Smooth muscle cell (in vitro differentiated cells): Measurements from ENCODE around the gene GSDMA. TPM values are rescaled to one million over a fixed set of nuclear protein-coding genes. Genes with fewer than 3 reads are reported as not detected.

Experiments
- DNase-seq: peaks from one replicate; lab custom pipeline; 2025; ENCODE audit not compliant: unreplicated experiment; lab: John Stamatoyannopoulos, UW
- H2AFZ ChIP-seq: fragments of 200-600 bp; sonication (generic); 2 replicates; pipeline ENCODE4 v1.6.0; 2016; ENCODE audit warnings: antibody characterized with exemption, low read depth, mild to moderate bottlenecking
- H3F3A ChIP-seq: fragments of 200-600 bp; sonication (generic); 2 replicates; pipeline ENCODE4 v1.6.0; 2017; ENCODE audit warnings: antibody characterized with exemption, low read depth
- H3K27ac ChIP-seq: fragments of 200-600 bp; sonication (generic); 2 replicates; pipeline ENCODE4 v1.5.1; 2016; ENCODE audit warnings: low read depth, mild to moderate bottlenecking
- H3K27me3 ChIP-seq: fragments of 200-600 bp; sonication (generic); 2 replicates; pipeline ENCODE4 v1.6.1; 2016; ENCODE audit warnings: low read depth, mild to moderate bottlenecking
- H3K36me3 ChIP-seq: fragments of 200-600 bp; sonication (generic); 2 replicates; pipeline ENCODE4 v1.5.1; 2016; ENCODE audit warnings: low read depth
- H3K4me1 ChIP-seq: fragments of 200-600 bp; sonication (generic); 2 replicates; pipeline ENCODE4 v1.5.1; 2016; ENCODE audit warnings: low read depth
- H3K4me2 ChIP-seq: fragments of 200-600 bp; sonication (generic); 2 replicates; pipeline ENCODE4 v1.6.0; 2016; ENCODE audit warnings: mild to moderate bottlenecking
- H3K4me3 ChIP-seq: fragments of 200-600 bp; sonication (generic); 2 replicates; pipeline ENCODE4 v1.5.1; 2016; ENCODE audit warnings: mild to moderate bottlenecking
- H3K79me2 ChIP-seq: fragments of 200-600 bp; sonication (generic); 2 replicates; pipeline ENCODE4 v1.6.0; 2016; ENCODE audit warnings: low read depth, mild to moderate bottlenecking
- H3K9ac ChIP-seq: fragments of 200-600 bp; sonication (generic); 2 replicates; pipeline ENCODE4 v1.6.0; 2016; ENCODE audit warnings: low read depth
- H3K9me3 ChIP-seq: fragments of 200-600 bp; sonication (generic); replicated peaks from 2 replicates; pipeline ENCODE4 v1.5.1; 2016; ENCODE audit warnings: low read depth
- H4K20me1 ChIP-seq: fragments of 200-600 bp; sonication (generic); 2 replicates; pipeline ENCODE4 v1.6.0; 2016; ENCODE audit warnings: low read depth
- WGBS: methylation state at CpG from one replicate; pipeline ENCODE4 v1.1.7; 2016; ENCODE audit warnings: low lambda C conversion rate; 5-methylcytosine and 5-hydroxymethylcytosine counted together
- polyA plus RNA-seq: library from polyadenylated mRNA; unstranded; fragments of >200 nt; fragmentation: Nextera tagmentation; extraction: Ambion mirVana; gene quantifications from 2 replicates; pipeline ENCODE4 v1.2.1, GENCODE V29; 2016
- total RNA-seq: library from RNA; depleted of rRNA; stranded (reverse); fragments of >200 nt; gene quantifications from 2 replicates; pipeline ENCODE4 v1.2.3, GENCODE V29; 2014
- TF ChIP-seq, protein P1 (sequence below): fragments of 200-600 bp; sonication (generic); IDR thresholded peaks from 2 replicates; pipeline ENCODE4 v1.5.1; 2017; ENCODE audit warnings: borderline replicate concordance, mild to moderate bottlenecking, antibody characterized with exemption; ENCODE audit not compliant: insufficient read depth, poor library complexity, severe bottlenecking

Gene GSDMA
- total and polyA plus RNA-seq, 2 experiments from 2014 or later, result 0.31 to 0.50 TPM

DNA sequence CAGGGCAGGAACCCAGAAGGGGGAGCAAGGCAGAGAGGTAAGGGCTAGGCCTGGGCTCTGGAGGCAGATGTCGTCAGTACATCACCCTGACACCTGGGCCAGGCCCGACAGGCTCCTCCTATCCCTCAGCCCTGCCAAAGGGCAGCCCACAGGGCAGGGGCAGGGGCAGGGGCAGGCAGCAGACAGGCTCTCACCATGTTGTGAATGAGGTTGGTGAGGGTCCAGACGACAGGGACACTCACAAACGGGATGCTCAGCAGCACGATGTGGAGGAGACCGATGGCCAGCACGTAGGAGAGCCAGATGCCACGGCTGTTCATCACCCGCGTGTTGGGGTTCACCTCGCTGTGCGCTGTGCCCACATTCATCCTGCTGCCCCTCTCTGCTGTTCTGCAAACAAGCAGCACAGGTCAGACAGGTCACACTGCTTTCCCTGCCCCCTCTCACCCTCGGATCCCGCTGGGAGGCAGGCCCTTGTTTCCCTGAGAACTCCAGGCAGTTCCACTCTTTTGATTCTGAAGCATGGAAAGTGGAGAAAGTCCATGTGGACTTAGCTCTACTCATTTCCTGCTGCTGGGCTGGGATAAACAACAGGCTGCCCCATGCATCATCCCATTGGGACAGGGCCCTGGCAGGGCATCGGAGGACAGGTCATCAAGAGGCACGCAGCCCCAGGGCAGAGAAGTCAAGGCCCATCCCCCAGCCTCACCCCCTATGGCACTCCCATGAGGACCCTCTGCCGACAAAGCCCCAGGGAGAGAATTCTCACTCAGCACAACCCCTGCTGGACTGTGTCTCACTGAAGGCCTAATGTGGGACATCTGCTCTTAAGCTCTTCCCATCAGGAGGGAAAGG, 38.7 kb upstream of the GSDMA start:
- H3K79me2 ChIP-seq, result peaks cover 30% of the 10 kb centered on the region
- H3K9me3 ChIP-seq, result no peaks in the 10 kb centered on the region
- no peak overlapping the region for H3K4me2 ChIP-seq
- no peak for DNase-seq
- H2AFZ ChIP-seq, result no peak overlapping the region
- TF ChIP-seq, protein P1, sequence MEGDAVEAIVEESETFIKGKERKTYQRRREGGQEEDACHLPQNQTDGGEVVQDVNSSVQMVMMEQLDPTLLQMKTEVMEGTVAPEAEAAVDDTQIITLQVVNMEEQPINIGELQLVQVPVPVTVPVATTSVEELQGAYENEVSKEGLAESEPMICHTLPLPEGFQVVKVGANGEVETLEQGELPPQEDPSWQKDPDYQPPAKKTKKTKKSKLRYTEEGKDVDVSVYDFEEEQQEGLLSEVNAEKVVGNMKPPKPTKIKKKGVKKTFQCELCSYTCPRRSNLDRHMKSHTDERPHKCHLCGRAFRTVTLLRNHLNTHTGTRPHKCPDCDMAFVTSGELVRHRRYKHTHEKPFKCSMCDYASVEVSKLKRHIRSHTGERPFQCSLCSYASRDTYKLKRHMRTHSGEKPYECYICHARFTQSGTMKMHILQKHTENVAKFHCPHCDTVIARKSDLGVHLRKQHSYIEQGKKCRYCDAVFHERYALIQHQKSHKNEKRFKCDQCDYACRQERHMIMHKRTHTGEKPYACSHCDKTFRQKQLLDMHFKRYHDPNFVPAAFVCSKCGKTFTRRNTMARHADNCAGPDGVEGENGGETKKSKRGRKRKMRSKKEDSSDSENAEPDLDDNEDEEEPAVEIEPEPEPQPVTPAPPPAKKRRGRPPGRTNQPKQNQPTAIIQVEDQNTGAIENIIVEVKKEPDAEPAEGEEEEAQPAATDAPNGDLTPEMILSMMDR, result no peak
- H4K20me1 ChIP-seq, result peaks cover 40% of the 10 kb centered on the region
- H3K36me3 ChIP-seq, result no peaks in the 10 kb centered on the region
- H3F3A ChIP-seq, result peaks cover 7% of the 10 kb centered on the region
- no peaks in the 10 kb centered on the region for H3K27me3 ChIP-seq
- no peak overlapping the region for H3K27ac ChIP-seq
- H3K4me3 ChIP-seq, result no peak overlapping the region
- 85% methylated on average over 17 of the region's 17 CpGs for WGBS
- H3K9ac ChIP-seq, result no peak overlapping the region
- H3K4me1 ChIP-seq, result peaks cover 25% of the 10 kb centered on the region

DNA sequence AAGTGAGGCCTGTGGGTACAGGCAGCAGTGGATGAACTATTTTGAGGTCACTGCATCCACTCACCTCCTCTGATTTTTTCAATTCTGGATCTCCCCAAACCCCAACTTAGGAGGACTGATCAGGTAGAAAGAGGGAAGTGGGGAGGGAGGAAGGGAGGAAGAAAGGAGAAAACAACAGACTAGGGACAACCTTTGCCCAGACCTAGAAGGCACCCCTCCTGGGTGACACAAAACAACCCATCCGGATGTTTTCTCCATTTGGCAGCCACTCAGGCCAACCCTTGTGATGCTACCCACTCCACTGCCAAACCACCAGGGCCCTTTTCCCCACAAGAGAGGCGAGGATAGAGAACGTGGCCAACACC, 38.1 kb upstream of the GSDMA start:
- H3K9ac ChIP-seq, result no peak overlapping the region
- H3K79me2 ChIP-seq, result peaks cover 30% of the 10 kb centered on the region

DNA sequence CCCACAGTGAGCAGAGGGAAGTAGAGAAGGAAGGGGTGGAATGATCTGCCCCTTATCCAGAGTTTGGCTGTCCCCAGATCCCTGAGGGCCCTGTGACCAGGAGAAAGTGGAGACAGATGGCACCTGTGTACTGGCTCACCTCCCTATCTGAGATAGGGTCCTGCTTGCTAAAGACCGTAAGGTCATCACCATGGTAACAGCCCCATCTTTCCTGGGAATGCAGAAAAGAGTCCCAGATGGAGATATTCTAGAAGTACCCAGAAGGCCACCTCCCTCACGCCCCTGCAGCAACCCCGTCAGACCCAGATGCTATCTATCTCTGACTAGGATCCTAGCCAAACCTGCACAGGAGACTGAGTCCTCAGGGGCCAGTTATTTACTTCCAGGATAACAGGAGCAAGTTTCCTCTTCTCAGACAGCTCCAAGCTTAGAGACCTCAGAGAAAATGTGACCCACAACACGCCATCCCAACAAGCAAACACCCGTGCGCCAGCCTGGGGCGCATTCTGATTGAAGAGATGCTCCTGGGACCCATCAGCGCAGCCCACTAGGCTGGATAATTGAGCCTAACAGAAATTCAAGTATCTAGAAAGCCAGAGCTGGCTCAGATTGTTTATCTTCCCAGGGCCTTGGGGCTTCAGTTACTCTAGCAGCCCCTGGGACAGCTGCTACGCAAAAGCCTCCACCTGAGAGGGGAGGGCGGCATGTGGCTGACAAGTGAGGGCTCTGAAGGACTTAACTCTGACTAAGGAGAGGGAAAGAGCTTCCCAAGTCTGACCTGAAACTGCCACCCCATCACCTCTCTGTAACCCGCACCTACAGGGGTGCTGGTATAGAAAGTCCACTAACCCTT, 37.3 kb upstream of the GSDMA start:
- TF ChIP-seq, protein P1, result no peak
- H3K27ac ChIP-seq, result no peak overlapping the region
- no peaks in the 10 kb centered on the region for H3K36me3 ChIP-seq
- H3K9ac ChIP-seq, result peak overlapping the region; percentile 97
- peaks cover 30% of the 10 kb centered on the region for H3K79me2 ChIP-seq
- no peak for DNase-seq
- no peak overlapping the region for H2AFZ ChIP-seq
- H3K4me2 ChIP-seq, result peak overlapping the region; percentile 98
- H3K4me3 ChIP-seq, result peak overlapping the region; percentile 94
- 94% methylated on average over 11 of the region's 11 CpGs for WGBS
- peaks cover 43% of the 10 kb centered on the region for H4K20me1 ChIP-seq
- no peaks in the 10 kb centered on the region for H3K9me3 ChIP-seq
- H3K4me1 ChIP-seq, result peaks cover 25% of the 10 kb centered on the region
- H3K27me3 ChIP-seq, result no peaks in the 10 kb centered on the region
- peaks cover 7% of the 10 kb centered on the region for H3F3A ChIP-seq

More for the DNA sequence above, 38.1 kb upstream of the GSDMA start:
- Histone ChIP-seq H3K9me3 (no peaks in the 10 kb centered on the region), H2AFZ (no peak overlapping the region), H3K4me2 (no peak overlapping the region), H3K4me3 (no peak overlapping the region), H3K27ac (no peak overlapping the region), H3K36me3 (no peaks in the 10 kb centered on the region), H3K27me3 (no peaks in the 10 kb centered on the region), H3F3A (peaks cover 7% of the 10 kb centered on the region), H4K20me1 (peaks cover 43% of the 10 kb centered on the region), H3K4me1 (peaks cover 25% of the 10 kb centered on the region)
- TF ChIP-seq, protein P1, result no peak
- 96% methylated on average over 3 of the region's 3 CpGs for WGBS
- no peak for DNase-seq
